ENCODE data around the gene BBS9. TPM values are rescaled to one million over a fixed set of nuclear protein-coding genes. Genes with fewer than 3 reads are reported as not detected.

BBS9 gene
- total RNA-seq, 1 donor from 2014 or later: 19.6 TPM

DNA sequence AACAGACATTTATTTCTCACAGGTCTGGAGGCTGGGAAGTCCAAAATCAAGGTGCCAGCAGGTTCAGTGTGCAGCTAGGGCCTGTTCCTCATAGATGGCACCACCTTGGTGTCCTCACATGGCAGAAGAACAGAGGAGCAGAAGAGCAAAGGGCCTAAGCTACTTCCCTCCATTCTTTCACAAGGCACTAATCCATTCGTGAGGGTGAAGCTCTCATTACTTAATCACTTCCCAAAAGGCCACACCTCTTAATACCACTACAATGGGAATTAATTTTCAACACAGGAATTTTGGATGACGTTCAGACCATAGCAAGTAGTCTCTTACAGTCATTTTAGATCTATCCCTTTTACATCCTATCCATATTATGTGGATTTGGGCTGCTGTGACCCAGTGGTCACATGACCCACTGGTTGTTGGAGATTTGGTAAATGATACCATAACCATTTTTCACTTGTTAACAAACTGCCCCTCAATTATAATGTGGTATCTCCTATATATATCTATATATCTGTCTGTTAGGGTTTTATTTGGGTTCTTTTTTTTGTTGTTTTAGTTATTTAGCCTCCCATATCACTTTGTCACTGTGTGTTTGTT is 63.4 kb downstream of the BBS9 start:
- intact Hi-C loops (cut with DNase I): no loop called here
- no peaks in the 10 kb centered on the region for H3K9me3 ChIP-seq
- no peaks in the 10 kb centered on the region for H3K36me3 ChIP-seq
- DNase-seq (no peak), ATAC-seq (peak; percentile 51)
- H3K27ac ChIP-seq: no peak overlapping the region
- no peak overlapping the region for H3K4me3 ChIP-seq
- TF ChIP-seq CTCF (IDR thresholded peaks at IDR 0.05): no peak
- no peaks in the 10 kb centered on the region for H3K27me3 ChIP-seq
- peaks cover 2% of the 10 kb centered on the region for H3K4me1 ChIP-seq

GRCh38 chr7:33193308-33193864 is 64.0 kb downstream of the BBS9 start:
- no peak overlapping the region for H3K27ac ChIP-seq
- no peak for TF ChIP-seq CTCF (IDR thresholded peaks at IDR 0.05)
- no peaks in the 10 kb centered on the region for H3K9me3 ChIP-seq
- no peaks in the 10 kb centered on the region for H3K36me3 ChIP-seq
- DNase-seq (no peak), ATAC-seq (no peak)
- intact Hi-C loops (cut with DNase I): no loop called here
- H3K4me3 ChIP-seq: no peak overlapping the region
- H3K4me1 ChIP-seq: peaks cover 2% of the 10 kb centered on the region
- H3K27me3 ChIP-seq: no peaks in the 10 kb centered on the region

DNA sequence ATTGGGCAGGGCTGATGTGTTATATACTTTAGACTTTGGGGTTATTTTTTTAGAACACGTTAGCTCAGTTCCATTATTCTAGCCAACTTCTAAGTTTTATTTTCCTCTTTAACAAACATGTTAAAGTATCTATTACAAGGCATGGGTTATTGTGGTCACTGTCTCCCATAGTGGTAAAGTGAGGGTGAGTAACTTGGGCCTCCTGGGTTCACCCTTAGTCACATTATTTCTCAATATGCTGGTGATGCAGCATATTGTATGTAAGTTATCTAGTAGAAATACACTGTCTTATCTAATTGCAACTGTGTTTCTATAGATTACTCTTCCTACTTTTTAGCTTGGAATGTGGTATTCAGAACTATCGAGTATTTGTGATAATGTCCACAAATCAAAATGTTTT is 65.9 kb downstream of the BBS9 start:
- Histone ChIP-seq H3K27me3 (no peaks in the 10 kb centered on the region), H3K27ac (no peak overlapping the region), H3K4me1 (peaks cover 2% of the 10 kb centered on the region), H3K36me3 (no peaks in the 10 kb centered on the region), H3K9me3 (no peaks in the 10 kb centered on the region), H3K4me3 (no peak overlapping the region)
- no peak for TF ChIP-seq CTCF (IDR thresholded peaks at IDR 0.05)
- ATAC-seq (peak; percentile 31), DNase-seq (no peak)
- intact Hi-C loops (cut with DNase I): no loop called here

DNA sequence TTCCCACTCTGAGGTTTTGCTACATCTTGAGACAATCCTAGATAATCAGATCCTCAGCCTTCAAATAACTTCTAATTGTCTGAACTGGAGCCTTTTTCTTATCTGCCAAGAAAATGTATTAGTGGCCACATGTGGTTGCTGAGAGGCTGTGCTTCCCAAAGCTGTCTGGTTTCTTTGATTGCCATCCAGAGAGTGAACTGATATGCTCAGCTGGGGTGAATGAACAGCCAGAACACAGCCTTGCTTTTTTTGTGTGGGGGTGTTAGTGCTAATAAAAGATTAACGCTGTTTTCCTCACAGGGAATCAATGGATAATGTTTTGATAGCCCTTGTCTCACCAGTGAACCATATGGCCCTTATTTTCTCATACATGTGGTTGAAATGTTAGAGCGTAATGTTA is 66.9 kb downstream of the BBS9 start:
- Histone ChIP-seq H3K4me1 (peaks cover under 1% of the 10 kb centered on the region), H3K36me3 (no peaks in the 10 kb centered on the region), H3K27ac (no peak overlapping the region), H3K4me3 (no peak overlapping the region), H3K27me3 (no peaks in the 10 kb centered on the region), H3K9me3 (no peaks in the 10 kb centered on the region)
- no peak for DNase-seq
- TF ChIP-seq CTCF (IDR thresholded peaks at IDR 0.05): no peak
- ATAC-seq: no peak
- intact Hi-C loops (cut with DNase I): no loop called here

DNA sequence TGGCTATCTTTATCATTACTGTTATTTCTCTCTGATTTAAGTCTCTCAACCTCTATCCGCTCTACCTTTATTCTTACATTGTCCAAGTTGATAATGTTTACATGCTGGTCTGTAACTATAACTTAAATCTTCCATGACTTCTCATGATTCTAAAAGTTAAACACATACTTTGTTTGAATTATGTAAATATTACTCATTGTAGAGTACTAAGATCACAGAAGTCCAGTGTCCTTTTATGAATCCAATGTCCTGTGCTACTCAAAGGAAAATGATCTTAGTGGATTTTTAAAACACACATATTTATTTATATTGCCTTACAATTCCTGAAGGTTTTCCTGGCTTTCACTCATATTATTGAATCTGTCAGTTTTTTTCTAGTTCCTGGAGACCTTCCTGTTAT is 70.9 kb downstream of the BBS9 start:
- no peak for TF ChIP-seq CTCF (IDR thresholded peaks at IDR 0.05)
- no peaks in the 10 kb centered on the region for H3K36me3 ChIP-seq
- ATAC-seq: no peak
- intact Hi-C loops (cut with DNase I): no loop called here
- no peak overlapping the region for H3K27ac ChIP-seq
- no peaks in the 10 kb centered on the region for H3K4me1 ChIP-seq
- H3K4me3 ChIP-seq: no peak overlapping the region
- DNase-seq: no peak
- no peaks in the 10 kb centered on the region for H3K27me3 ChIP-seq
- no peaks in the 10 kb centered on the region for H3K9me3 ChIP-seq

- no peak for TF ChIP-seq CTCF (IDR thresholded peaks at IDR 0.05)
- intact Hi-C loops (cut with DNase I): no loop called here
- no peaks in the 10 kb centered on the region for H3K9me3 ChIP-seq
- H3K4me1 ChIP-seq: no peaks in the 10 kb centered on the region
- H3K27me3 ChIP-seq: no peaks in the 10 kb centered on the region
- ATAC-seq (no peak), DNase-seq (no peak)
- no peak overlapping the region for H3K4me3 ChIP-seq
- H3K27ac ChIP-seq: no peak overlapping the region
- no peaks in the 10 kb centered on the region for H3K36me3 ChIP-seq
These were observed 72.5 kb downstream of the BBS9 start for GRCh38 chr7:33201821-33202220.
